GM23338 (cell line): ENCODE data around the gene KANK4. TPM values are rescaled to one million over a fixed set of nuclear protein-coding genes. Genes with fewer than 3 reads are reported as not detected.
A peak's percentile ranks its signal among the peaks of the same experiment; 100 is the strongest.

ENCODE experiments used
- ATAC-seq: fragments of 200-7000 bp; cut with Tn5 transposase; 3 replicates; pipeline ENCODE4 v1.9.1; 2020
- DNase-seq: peaks from one replicate; pipeline ENCODE4 v3.0.0-alpha.2; 2015; ENCODE audit warnings: low spot score
- H2AFZ ChIP-seq: fragments of 200-600 bp; sonication (generic); 2 replicates; pipeline ENCODE4 v1.8.0; 2016; ENCODE audit warnings: antibody characterized with exemption, mild to moderate bottlenecking, moderate library complexity
- H3F3A ChIP-seq: fragments of 200-600 bp; sonication (generic); replicated peaks from 2 replicates; pipeline ENCODE4 v1.8.0; 2017; ENCODE audit warnings: antibody characterized with exemption, mixed run types, low read depth
- H3K27ac ChIP-seq: fragments of 200-600 bp; sonication (generic); 2 replicates; pipeline ENCODE4 v1.6.1; 2016; ENCODE audit warnings: low read depth
- H3K27me3 ChIP-seq: fragments of 200-600 bp; sonication (generic); 2 replicates; pipeline ENCODE4 v1.8.0; 2016; ENCODE audit warnings: mild to moderate bottlenecking, mixed run types, moderate library complexity; ENCODE audit not compliant: insufficient read depth
- H3K36me3 ChIP-seq: fragments of 200-600 bp; sonication (generic); 2 replicates; pipeline ENCODE4 v1.8.0; 2016; ENCODE audit warnings: mild to moderate bottlenecking; ENCODE audit not compliant: insufficient read depth
- H3K4me1 ChIP-seq: fragments of 200-600 bp; sonication (generic); 2 replicates; pipeline ENCODE4 v1.8.0; 2016; ENCODE audit warnings: mild to moderate bottlenecking, moderate library complexity; ENCODE audit not compliant: insufficient read depth
- H3K4me2 ChIP-seq: fragments of 200-600 bp; sonication (generic); 2 replicates; pipeline ENCODE4 v1.7.1; 2017; ENCODE audit warnings: mixed run types
- H3K4me3 ChIP-seq: fragments of 200-600 bp; sonication (generic); 2 replicates; pipeline ENCODE4 v1.6.1; 2016; ENCODE audit warnings: mixed run types
- H3K79me2 ChIP-seq: fragments of 200-600 bp; sonication (generic); replicated peaks from 2 replicates; pipeline ENCODE4 v1.8.0; 2017; ENCODE audit warnings: mild to moderate bottlenecking; ENCODE audit not compliant: insufficient read depth
- H3K9me2 ChIP-seq: fragments of 200-600 bp; sonication (generic); 2 replicates; pipeline ENCODE4 v1.8.0; 2017; ENCODE audit not compliant: insufficient read depth
- H4K20me1 ChIP-seq: fragments of 200-600 bp; sonication (generic); replicated peaks from 2 replicates; pipeline ENCODE4 v1.8.0; 2017; ENCODE audit warnings: mild to moderate bottlenecking; ENCODE audit not compliant: insufficient read depth
- H3K27ac Mint-ChIP-seq: 2 replicates; pipeline ENCODE4 v1.8.0; 2020; ENCODE audit warnings: inconsistent platforms, mild to moderate bottlenecking, moderate library complexity, mixed read lengths
- H3K27me3 Mint-ChIP-seq: 3 replicates; pipeline ENCODE4 v1.8.0; 2022; ENCODE audit warnings: low read depth, mild to moderate bottlenecking, moderate library complexity, mixed read lengths, inconsistent platforms; ENCODE audit not compliant: insufficient read depth, poor library complexity
- H3K36me3 Mint-ChIP-seq: 3 replicates; pipeline ENCODE4 v1.8.0; 2021; ENCODE audit warnings: low read depth, mild to moderate bottlenecking, inconsistent platforms, moderate library complexity, mixed read lengths
- H3K4me1 Mint-ChIP-seq: 3 replicates; pipeline ENCODE4 v1.8.0; 2020; ENCODE audit warnings: mild to moderate bottlenecking, inconsistent platforms, mixed read lengths
- H3K4me3 Mint-ChIP-seq: 3 replicates; pipeline ENCODE4 v1.8.0; 2021; ENCODE audit warnings: moderate library complexity, mild to moderate bottlenecking, inconsistent platforms, mixed read lengths
- H3K9me3 Mint-ChIP-seq: 3 replicates; pipeline ENCODE4 v1.8.0; 2020; ENCODE audit warnings: moderate library complexity, mild to moderate bottlenecking, inconsistent platforms, mixed read lengths
- CREB1 ChIP-seq: fragments of 250-450 bp; sonication (Bioruptor Pico); IDR thresholded peaks from 2 replicates; pipeline ENCODE4 v1.5.0; 2020; ENCODE audit warnings: low read depth, mild to moderate bottlenecking, moderate library complexity
- CTCF ChIP-seq, 2 experiments: fragments of 200-600 bp in 1 of 2; sonication (generic) in 1 of 2; conservative IDR thresholded peaks; 2 replicates each; pipeline versions ENCODE4 v1.5.1 to v1.6.1; 2016 to 2017; ENCODE audit warnings: antibody characterized with exemption in 2 of 2, low read depth in 2 of 2, mild to moderate bottlenecking in 2 of 2, moderate library complexity in 1 of 2
- ETS1 ChIP-seq: IDR thresholded peaks from 2 replicates; pipeline ENCODE4 v1.6.1; 2016; ENCODE audit warnings: antibody characterized with exemption
- EZH2 ChIP-seq: fragments of 200-600 bp; sonication (generic); IDR thresholded peaks from one replicate; pipeline ENCODE4 v1.8.0; 2017; ENCODE audit warnings: antibody characterized with exemption, mild to moderate bottlenecking, low read depth; ENCODE audit not compliant: unreplicated experiment
- EZH2phosphoT487 ChIP-seq: fragments of 200-600 bp; sonication (generic); IDR thresholded peaks from one replicate; pipeline ENCODE4 v1.8.1; 2018; ENCODE audit warnings: antibody characterized with exemption; ENCODE audit not compliant: unreplicated experiment
- JUNB ChIP-seq: IDR thresholded peaks from one replicate; pipeline ENCODE4 v1.6.1; 2016; ENCODE audit warnings: antibody characterized with exemption; ENCODE audit not compliant: unreplicated experiment
- NANOG ChIP-seq: IDR thresholded peaks from 2 replicates; pipeline ENCODE4 v1.6.1; 2016; ENCODE audit warnings: antibody characterized with exemption, borderline replicate concordance
- POLR2AphosphoS5 ChIP-seq: IDR thresholded peaks from 2 replicates; pipeline ENCODE4 v1.6.1; 2016; ENCODE audit warnings: antibody characterized with exemption, low read depth
- REST ChIP-seq: IDR thresholded peaks from one replicate; pipeline ENCODE4 v1.6.1; 2018; ENCODE audit warnings: antibody characterized with exemption; ENCODE audit not compliant: unreplicated experiment
- STAT1 ChIP-seq: IDR thresholded peaks from one replicate; pipeline ENCODE4 v1.6.1; 2016; ENCODE audit warnings: antibody characterized with exemption; ENCODE audit not compliant: unreplicated experiment
- ZNF114 ChIP-seq: fragments of 250-450 bp; sonication (Bioruptor Pico); IDR thresholded peaks from 2 replicates; pipeline ENCODE4 v1.5.0; 2020; ENCODE audit warnings: mild to moderate bottlenecking, moderate library complexity
- ZNF331 ChIP-seq: fragments of 250-450 bp; sonication (Bioruptor Pico); IDR thresholded peaks from 2 replicates; pipeline ENCODE4 v1.5.0; 2020; ENCODE audit warnings: low read depth, mild to moderate bottlenecking, moderate library complexity
- polyA plus RNA-seq: library from polyadenylated mRNA; unstranded; fragments of >200 nt; fragmentation: Nextera tagmentation; extraction: Ambion mirVana; gene quantifications from 2 replicates; pipeline ENCODE4 v1.2.1, GENCODE V29; 2016
- total RNA-seq: library from RNA; depleted of rRNA; stranded (reverse); fragments of >200 nt; shearing (Covaris generic); gene quantifications from 2 replicates; pipeline ENCODE4 v1.2.3, GENCODE V29; 2014

Gene KANK4
- total and polyA plus RNA-seq, 2 experiments from 2014 or later = 0.31 to 0.42 TPM

GRCh38 chr1:62263814-62264353, 55.4 kb downstream of the KANK4 start:
- no peaks in the 10 kb centered on the region for H3K27me3 ChIP-seq
- no peaks in the 10 kb centered on the region for H3K79me2 ChIP-seq
- H3K4me1 ChIP-seq = peaks cover 7% of the 10 kb centered on the region; the same call in 1 of the 2 replicates
- peaks cover 8% of the 10 kb centered on the region for H3K27me3 Mint-ChIP-seq
- H3K27ac ChIP-seq = no peak overlapping the region
- no peaks in the 10 kb centered on the region for H3K9me2 ChIP-seq
- DNase-seq = no peak
- H3K4me3 ChIP-seq = no peak overlapping the region
- peaks cover 22% of the 10 kb centered on the region for H3K4me1 Mint-ChIP-seq
- peak overlapping the region; percentile 78; the same call in 1 of the 2 replicates for H2AFZ ChIP-seq
- 0 out of 2 replicates have a peak overlapping the region, but pooled peaks have one; percentile 51 for H3K4me2 ChIP-seq
- no peak for TF ChIP-seq POLR2AphosphoS5
- TF ChIP-seq EZH2 = no peak
- no peak for TF ChIP-seq EZH2phosphoT487
- no peak for TF ChIP-seq ZNF114 (CRISPR knock-in tag)
- TF ChIP-seq ZNF331 (CRISPR knock-in tag) = no peak
- no peak for TF ChIP-seq REST
- no peak for TF ChIP-seq STAT1
- TF ChIP-seq CREB1 (CRISPR knock-in tag) = no peak
- no peak for TF ChIP-seq CTCF (conservative IDR thresholded peaks at IDR 0.05; ENCODE audit: low read depth in 2 of 2)
- no peak for TF ChIP-seq ETS1
- no peak for TF ChIP-seq NANOG
- TF ChIP-seq JUNB = no peak
- no peaks in the 10 kb centered on the region for H3K9me3 Mint-ChIP-seq
- H3K36me3 Mint-ChIP-seq = no peaks in the 10 kb centered on the region
- no peak overlapping the region for H3K27ac Mint-ChIP-seq
- H3K36me3 ChIP-seq = no peaks in the 10 kb centered on the region
- ATAC-seq = no peak; the same call in 2 of the 3 replicates
- H4K20me1 ChIP-seq = no peaks in the 10 kb centered on the region
- H3F3A ChIP-seq = peaks cover 4% of the 10 kb centered on the region; the same call in 1 of the 2 replicates
- no peak overlapping the region for H3K4me3 Mint-ChIP-seq
